ENCODE measurements around the gene TGFBR3.

TGFBR3 gene

GRCh38 chr1:91737650-91738049 lies 148.3 kb downstream of the TGFBR3 start:
- TF ChIP-seq, protein P1, sequence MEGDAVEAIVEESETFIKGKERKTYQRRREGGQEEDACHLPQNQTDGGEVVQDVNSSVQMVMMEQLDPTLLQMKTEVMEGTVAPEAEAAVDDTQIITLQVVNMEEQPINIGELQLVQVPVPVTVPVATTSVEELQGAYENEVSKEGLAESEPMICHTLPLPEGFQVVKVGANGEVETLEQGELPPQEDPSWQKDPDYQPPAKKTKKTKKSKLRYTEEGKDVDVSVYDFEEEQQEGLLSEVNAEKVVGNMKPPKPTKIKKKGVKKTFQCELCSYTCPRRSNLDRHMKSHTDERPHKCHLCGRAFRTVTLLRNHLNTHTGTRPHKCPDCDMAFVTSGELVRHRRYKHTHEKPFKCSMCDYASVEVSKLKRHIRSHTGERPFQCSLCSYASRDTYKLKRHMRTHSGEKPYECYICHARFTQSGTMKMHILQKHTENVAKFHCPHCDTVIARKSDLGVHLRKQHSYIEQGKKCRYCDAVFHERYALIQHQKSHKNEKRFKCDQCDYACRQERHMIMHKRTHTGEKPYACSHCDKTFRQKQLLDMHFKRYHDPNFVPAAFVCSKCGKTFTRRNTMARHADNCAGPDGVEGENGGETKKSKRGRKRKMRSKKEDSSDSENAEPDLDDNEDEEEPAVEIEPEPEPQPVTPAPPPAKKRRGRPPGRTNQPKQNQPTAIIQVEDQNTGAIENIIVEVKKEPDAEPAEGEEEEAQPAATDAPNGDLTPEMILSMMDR (IDR thresholded peaks at IDR 0.05; ENCODE audit: low read depth, low read length), result no peak
- in situ Hi-C loops (cut with HindIII; ENCODE audit: low sequenced_read_pairs), result no loop called here
- no peak overlapping the region for H3K4me3 ChIP-seq (ENCODE audit: low read depth, low read length)
- no peak for DNase-seq (ENCODE audit: low read depth, low spot score)

DNA sequence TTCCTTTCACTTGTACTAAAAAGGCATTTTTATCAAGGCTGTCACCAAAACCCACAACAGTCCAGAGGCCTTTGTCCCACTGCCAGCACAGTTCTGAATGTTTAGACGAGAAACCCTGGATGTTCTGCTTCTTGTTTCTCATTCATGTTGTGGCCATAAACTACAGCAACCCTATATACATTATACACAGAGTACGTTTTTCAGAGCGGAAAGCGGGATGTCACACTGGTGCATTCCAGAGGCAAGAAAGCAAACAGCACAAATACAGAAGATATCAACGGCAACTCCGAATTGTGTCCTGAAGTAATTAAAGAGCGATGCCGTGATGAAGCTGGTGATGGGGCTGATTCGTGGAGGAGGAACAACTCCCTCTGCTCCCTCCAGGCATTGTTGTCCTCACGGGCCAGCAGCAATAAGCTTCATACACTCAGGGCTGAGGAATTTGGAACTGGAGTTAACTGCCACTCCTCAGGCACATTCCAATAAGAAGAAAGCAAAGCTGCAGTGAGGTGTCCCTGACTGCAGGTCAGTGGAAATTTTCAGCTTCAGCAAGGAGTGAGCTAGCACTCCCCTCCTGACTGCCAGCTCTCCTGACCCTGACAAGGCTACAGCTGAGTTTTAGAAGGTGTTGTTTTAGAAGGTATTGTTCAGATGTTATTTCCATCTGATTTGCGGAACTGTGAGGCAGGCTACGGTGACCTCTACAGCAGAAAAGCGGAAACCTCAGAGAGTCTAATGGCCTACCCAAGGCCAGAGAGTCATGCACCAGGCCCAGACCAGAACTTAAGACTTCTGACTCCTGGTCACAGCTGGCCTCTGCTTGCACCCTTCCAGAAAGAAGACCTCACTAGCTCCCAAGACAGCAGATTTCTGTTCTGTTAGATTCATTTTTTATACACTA lies 149.0 kb downstream of the TGFBR3 start:
- no peak overlapping the region for H3K4me3 ChIP-seq (ENCODE audit: low read depth, low read length)
- TF ChIP-seq, protein P1 (IDR thresholded peaks at IDR 0.05; ENCODE audit: low read depth, low read length), result no peak
- peak; percentile 73 for DNase-seq (ENCODE audit: low read depth, low spot score)
- in situ Hi-C loops (cut with HindIII; ENCODE audit: low sequenced_read_pairs), result no loop called here

- DNase-seq (ENCODE audit: low read depth, low spot score), result no peak
- TF ChIP-seq, protein P1 (IDR thresholded peaks at IDR 0.05; ENCODE audit: low read depth, low read length), result no peak
- H3K4me3 ChIP-seq (ENCODE audit: low read depth, low read length), result no peak overlapping the region
- in situ Hi-C loops (cut with HindIII; ENCODE audit: low sequenced_read_pairs), result no loop called here
Observed at GRCh38 chr1:91736146-91736714, 149.7 kb downstream of the TGFBR3 start.

GRCh38 chr1:91735266-91735845 lies 150.6 kb downstream of the TGFBR3 start:
- no peak for DNase-seq (ENCODE audit: low read depth, low spot score)
- in situ Hi-C loops (cut with HindIII; ENCODE audit: low sequenced_read_pairs), result no loop called here
- TF ChIP-seq, protein P1 (IDR thresholded peaks at IDR 0.05; ENCODE audit: low read depth, low read length), result no peak
- H3K4me3 ChIP-seq (ENCODE audit: low read depth, low read length), result no peak overlapping the region

GRCh38 chr1:91734761-91735160 lies 151.2 kb downstream of the TGFBR3 start:
- TF ChIP-seq, protein P1 (IDR thresholded peaks at IDR 0.05; ENCODE audit: low read depth, low read length), result no peak
- no peak overlapping the region for H3K4me3 ChIP-seq (ENCODE audit: low read depth, low read length)
- DNase-seq (ENCODE audit: low read depth, low spot score), result no peak
- in situ Hi-C loops (cut with HindIII; ENCODE audit: low sequenced_read_pairs), result no loop called here

DNA sequence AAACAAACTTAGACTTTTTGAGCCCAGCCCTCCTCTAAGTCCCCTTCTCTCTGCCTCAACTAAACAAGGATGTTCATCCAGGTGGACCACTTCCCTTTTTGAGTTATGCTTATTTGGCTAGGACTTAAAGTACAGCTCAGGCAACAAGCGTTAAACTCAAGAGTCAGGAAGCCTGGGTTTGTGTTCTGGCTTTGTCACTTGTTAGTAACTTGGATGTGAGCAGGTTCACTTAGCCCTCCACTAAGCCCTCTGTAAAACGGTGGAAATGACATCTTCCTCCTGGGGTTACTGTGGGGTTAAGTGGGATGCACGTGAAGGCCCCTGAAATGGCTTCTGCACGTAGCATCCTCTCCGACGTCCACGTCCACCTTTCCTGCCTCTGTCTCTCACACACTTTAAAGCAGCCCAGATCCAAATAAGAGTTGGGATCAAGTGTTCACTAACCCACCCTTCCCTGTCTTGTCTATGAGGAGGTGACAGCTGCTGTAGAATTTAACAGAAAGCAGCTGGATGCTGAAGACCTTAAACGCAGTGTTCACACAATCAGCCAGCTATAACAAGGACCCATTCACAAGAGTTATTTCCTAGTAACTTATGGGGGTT lies 152.7 kb downstream of the TGFBR3 start:
- no peak for DNase-seq (ENCODE audit: low read depth, low spot score)
- H3K4me3 ChIP-seq (ENCODE audit: low read depth, low read length), result no peak overlapping the region
- in situ Hi-C loops (cut with HindIII; ENCODE audit: low sequenced_read_pairs), result no loop called here
- TF ChIP-seq, protein P1 (IDR thresholded peaks at IDR 0.05; ENCODE audit: low read depth, low read length), result no peak
